IMR-90 (cell line): ENCODE measurements around the gene KDM4B. TPM values are rescaled to one million over a fixed set of nuclear protein-coding genes. Genes with fewer than 3 reads are reported as not detected.

Source experiments
- ATAC-seq: fragments of 200-7000 bp; cut with Tn5 transposase; 2 replicates; pipeline ENCODE4 v1.9.1; 2020; ENCODE audit warnings: low read depth, mild to moderate bottlenecking, moderate library complexity
- BruUV-seq: library from RNA; stranded (reverse); fragments of 400-500 nt; replicated peaks from 2 replicates; lab custom pipeline; 2021; lab: Mats Ljungman, UMichigan
- CTCF ChIA-PET: fragments of 300-600 bp; formaldehyde crosslinking; extraction: SDS; loops from one replicate; lab custom pipeline; 2021; ENCODE audit warnings: antibody characterized with exemption; lab: Yijun Ruan, JAX
- POLR2A ChIA-PET: fragments of 300-600 bp; sonication (Branson Sonifier 250); formaldehyde crosslinking; loops from one replicate; lab custom pipeline; 2022; ENCODE audit warnings: antibody characterized with exemption; ENCODE audit not compliant: unreplicated experiment; lab: Charles Lee
- DNase-seq: peaks from one replicate; pipeline ENCODE4 v3.0.0; 2013
- H2AFZ ChIP-seq: replicated peaks from 2 replicates; pipeline ENCODE3; 2013; ENCODE audit warnings: low read length, mild to moderate bottlenecking; ENCODE audit not compliant: poor library complexity
- H2AK5ac ChIP-seq: 2 replicates; pipeline ENCODE4 v1.6.1; 2013; ENCODE audit warnings: low read depth, low read length, inconsistent platforms
- H2AK9ac ChIP-seq: replicated peaks from 2 replicates; pipeline ENCODE3; 2013; ENCODE audit warnings: mild to moderate bottlenecking, low read depth, low read length, moderate library complexity; ENCODE audit not compliant: poor library complexity
- H2BK120ac ChIP-seq: 2 replicates; pipeline ENCODE4 v1.6.1; 2013; ENCODE audit warnings: low read depth, low read length, inconsistent platforms
- H2BK15ac ChIP-seq: 3 replicates; pipeline ENCODE4 v1.6.1; 2013; ENCODE audit warnings: low read depth, low read length, inconsistent platforms
- H2BK20ac ChIP-seq: 2 replicates; pipeline ENCODE4 v1.6.1; 2013; ENCODE audit warnings: low read depth, mild to moderate bottlenecking, inconsistent platforms, low read length, moderate library complexity
- H2BK5ac ChIP-seq: 2 replicates; pipeline ENCODE4 v1.6.1; 2013; ENCODE audit warnings: mild to moderate bottlenecking, low read depth, low read length, inconsistent platforms; ENCODE audit not compliant: poor library complexity, severe bottlenecking
- H3K14ac ChIP-seq: replicated peaks from 2 replicates; pipeline ENCODE4 v1.6.1; 2013; ENCODE audit warnings: low read depth, low read length, inconsistent platforms
- H3K18ac ChIP-seq: 2 replicates; pipeline ENCODE4 v1.6.1; 2013; ENCODE audit warnings: low read depth, low read length, control low read depth
- H3K23ac ChIP-seq: 2 replicates; pipeline ENCODE4 v1.6.1; 2013; ENCODE audit warnings: low read depth, low read length, inconsistent platforms
- H3K27ac ChIP-seq: 2 replicates; pipeline ENCODE4 v1.5.1; 2013; ENCODE audit warnings: mild to moderate bottlenecking, control low read depth, low read length; ENCODE audit not compliant: insufficient read depth
- H3K27me3 ChIP-seq: 2 replicates; pipeline ENCODE4 v1.6.1; 2013; ENCODE audit warnings: low read length; ENCODE audit not compliant: control insufficient read depth, insufficient read depth
- H3K36me3 ChIP-seq: 2 replicates; pipeline ENCODE4 v1.6.1; 2013; ENCODE audit warnings: low read length, mixed read lengths; ENCODE audit not compliant: control insufficient read depth, insufficient read depth
- H3K4ac ChIP-seq: 2 replicates; pipeline ENCODE4 v1.6.1; 2013; ENCODE audit warnings: low read depth, low read length, inconsistent platforms
- H3K4me1 ChIP-seq: 2 replicates; pipeline ENCODE4 v1.6.1; 2013; ENCODE audit warnings: low read length, mixed read lengths; ENCODE audit not compliant: control insufficient read depth, insufficient read depth
- H3K4me2 ChIP-seq: 2 replicates; pipeline ENCODE4 v1.6.1; 2013; ENCODE audit warnings: low read depth, mild to moderate bottlenecking, control low read depth, low read length, moderate library complexity
- H3K4me3 ChIP-seq: 2 replicates; pipeline ENCODE4 v1.5.1; 2013; ENCODE audit warnings: low read depth, mild to moderate bottlenecking, control low read depth, low read length, moderate library complexity; ENCODE audit not compliant: insufficient read depth
- H3K56ac ChIP-seq: 2 replicates; pipeline ENCODE4 v1.6.1; 2013; ENCODE audit warnings: low read length, inconsistent platforms; ENCODE audit not compliant: insufficient read depth; ENCODE audit errors: extremely low read depth
- H3K79me1 ChIP-seq, 2 experiments: 2 replicates each; pipeline ENCODE4 v1.6.1; 2013; ENCODE audit warnings: low read length in 2 of 2, inconsistent platforms in 1 of 2, low read depth in 1 of 2
- H3K9ac ChIP-seq: 2 replicates; pipeline ENCODE4 v1.6.1; 2013; ENCODE audit warnings: low read depth, low read length, control low read depth
- H3K9me1 ChIP-seq: 2 replicates; pipeline ENCODE4 v1.6.1; 2013; ENCODE audit warnings: low read length, inconsistent platforms; ENCODE audit not compliant: insufficient read depth
- H3K9me3 ChIP-seq: 2 replicates; pipeline ENCODE4 v1.6.1; 2013; ENCODE audit warnings: low read length; ENCODE audit not compliant: control insufficient read depth, insufficient read depth
- H4K20me1 ChIP-seq: 2 replicates; pipeline ENCODE4 v1.6.1; 2013; ENCODE audit warnings: low read length, inconsistent platforms; ENCODE audit not compliant: insufficient read depth
- H4K5ac ChIP-seq: 2 replicates; pipeline ENCODE4 v1.6.1; 2013; ENCODE audit warnings: mild to moderate bottlenecking, low read depth, low read length, control low read depth
- H4K8ac ChIP-seq, 2 experiments: 2 replicates each; pipeline ENCODE4 v1.6.1; 2013; ENCODE audit warnings: low read depth in 2 of 2, low read length in 2 of 2, control low read depth in 1 of 2, inconsistent platforms in 1 of 2
- H4K91ac ChIP-seq: 2 replicates; pipeline ENCODE4 v1.6.1; 2013; ENCODE audit warnings: low read depth, low read length, inconsistent platforms; ENCODE audit not compliant: insufficient read depth
- BHLHE40 ChIP-seq: fragments of 150-350 bp; IDR thresholded peaks from 2 replicates; pipeline ENCODE4 v1.6.1; 2016; ENCODE audit warnings: mild to moderate bottlenecking, low read depth, low read length
- CEBPB ChIP-seq: IDR thresholded peaks from 2 replicates; pipeline ENCODE4 v1.6.1; 2012; ENCODE audit warnings: low read depth, low read length, improper control_type of control experiment
- CTCF ChIP-seq: conservative IDR thresholded peaks from 2 replicates; pipeline ENCODE4 v1.5.1; 2012; ENCODE audit warnings: mild to moderate bottlenecking, low read depth, low read length, improper control_type of control experiment
- ELK1 ChIP-seq: fragments of 150-350 bp; IDR thresholded peaks from 2 replicates; pipeline ENCODE4 v1.6.1; 2016; ENCODE audit warnings: low read depth, mild to moderate bottlenecking, low read length, moderate library complexity, borderline replicate concordance
- MAFK ChIP-seq: IDR thresholded peaks from 2 replicates; pipeline ENCODE4 v1.6.1; 2012; ENCODE audit warnings: low read depth, low read length, improper control_type of control experiment
- MAZ ChIP-seq: IDR thresholded peaks from 2 replicates; pipeline ENCODE4 v1.6.1; 2012; ENCODE audit warnings: low read depth, mild to moderate bottlenecking, low read length, improper control_type of control experiment, moderate library complexity, borderline replicate concordance
- POLR2A ChIP-seq: IDR thresholded peaks from 2 replicates; pipeline ENCODE4 v1.6.1; 2012; ENCODE audit warnings: mild to moderate bottlenecking, low read depth, low read length
- RAD21 ChIP-seq: IDR thresholded peaks from 2 replicates; pipeline ENCODE4 v1.6.1; 2012; ENCODE audit warnings: low read length, improper control_type of control experiment
- RCOR1 ChIP-seq: IDR thresholded peaks from 2 replicates; pipeline ENCODE4 v1.6.1; 2012; ENCODE audit warnings: mild to moderate bottlenecking, low read length, improper control_type of control experiment; ENCODE audit not compliant: insufficient replicate concordance
- USF2 ChIP-seq: fragments of 150-350 bp; IDR thresholded peaks from 2 replicates; pipeline ENCODE4 v1.6.1; 2017; ENCODE audit warnings: mild to moderate bottlenecking, antibody characterized with exemption, low read length, low read depth
- WGBS, 2 experiments: methylation state at CpG; one replicate each; pipeline versions ENCODE4 v1.1.5 to v1.1.7; 2013; ENCODE audit warnings: missing lambda C conversion rate in 2 of 2; ENCODE audit not compliant: insufficient read length in 1 of 2; ENCODE audit errors: extremely low coverage in 2 of 2; 5-methylcytosine and 5-hydroxymethylcytosine counted together
- dilution Hi-C: fragments of 300-500 bp; cut with HindIII; formaldehyde crosslinking; loops from one replicate; pipeline ENCODE4 v1.14.3; 2018; ENCODE audit warnings: low sequenced_read_pairs; ENCODE audit not compliant: unreplicated experiment
- in situ Hi-C: fragments of 300-500 bp; cut with MboI; formaldehyde crosslinking; loops from 3 replicates; pipeline ENCODE4 v1.14.3; 2019; ENCODE audit warnings: low sequenced_read_pairs, inconsistent platforms, mixed read lengths
- intact Hi-C: fragments of 100-400 bp; cut with micrococcal nuclease; formaldehyde crosslinking; loops from 2 replicates; pipeline ENCODE4 v1.10.0; 2022
- polyA plus RNA-seq, 3 experiments: library from polyadenylated mRNA; depleted of rRNA; stranded (reverse); fragments of >200 nt; gene quantifications; 2 replicates each; pipeline ENCODE4 v1.2.3, GENCODE V29; 2012; ENCODE audit warnings: low replicate concordance in 1 of 3
- total RNA-seq: library from RNA; depleted of rRNA; stranded (reverse); fragments of >200 nt; gene quantifications from 2 replicates; pipeline ENCODE4 v1.2.3, GENCODE V29; 2012

The KDM4B gene
- total and polyA plus RNA-seq, 2 of the 4 experiments (the other 2 are of a cell fraction): 5.0 to 17.9 TPM

- TF ChIP-seq RCOR1 (no peak), MAZ (no peak), CTCF (no peak), POLR2A (no peak), RAD21 (no peak), USF2 (no peak), CEBPB (no peak), ELK1 (no peak), BHLHE40 (no peak), MAFK (no peak)
- H3K27me3 ChIP-seq: no peaks in the 10 kb centered on the region
- H2BK20ac ChIP-seq: no peak overlapping the region
- no peak overlapping the region for H3K9ac ChIP-seq
- no peak overlapping the region for H3K23ac ChIP-seq
- H3K27ac ChIP-seq: no peak overlapping the region
- ChIA-PET CTCF (no interaction called here), POLR2A (no interaction called here)
- no peak overlapping the region for H4K5ac ChIP-seq
- H3K4ac ChIP-seq: no peak overlapping the region
- 0 out of 2 replicates have a peak, but pooled peaks cover 3% of the 10 kb centered on the region for H3K9me1 ChIP-seq
- H3K79me1 ChIP-seq: peaks cover 0 to 6% of the 10 kb centered on the region in 2 experiments; a peak in 3 of 4 replicates
- no peak overlapping the region for H2BK15ac ChIP-seq
- H4K20me1 ChIP-seq: peaks cover 11% of the 10 kb centered on the region
- no peak overlapping the region for H3K4me3 ChIP-seq
- intact Hi-C loops: no loop called here
- H2BK120ac ChIP-seq: no peak overlapping the region
- no peak overlapping the region for H3K18ac ChIP-seq
- no peak overlapping the region for H4K8ac ChIP-seq
- ATAC-seq: no peak
- no TSS peak for BruUV-seq
- no peak overlapping the region for H2AK5ac ChIP-seq
- no peak for DNase-seq
- peaks cover 2% of the 10 kb centered on the region; the same call in 1 of the 2 replicates for H3K9me3 ChIP-seq
- H2AK9ac ChIP-seq: no peak overlapping the region
- H2AFZ ChIP-seq: no peak overlapping the region
- H3K36me3 ChIP-seq: peaks cover 42% of the 10 kb centered on the region
- H2BK5ac ChIP-seq: no peak overlapping the region
- H3K4me2 ChIP-seq: no peak overlapping the region
- H3K14ac ChIP-seq: no peak overlapping the region
- dilution Hi-C loops: no loop called here
- no peak overlapping the region for H4K91ac ChIP-seq
- 85% methylated on average over 4 of the region's 11 CpGs; no CpG with 5 or more reads in 1 of the 2 experiments for WGBS, 2 experiments
- in situ Hi-C loops: no loop called here
- H3K56ac ChIP-seq: no peak overlapping the region
- H3K4me1 ChIP-seq: peaks cover 5% of the 10 kb centered on the region; the same call in 1 of the 2 replicates
Measured at GRCh38 chr19:5114727-5115126, 145.8 kb downstream of the KDM4B start.
